Endothelial cell of umbilical vein (primary cell): ENCODE results near the gene KCNK2. TPM values are rescaled to one million over a fixed set of nuclear protein-coding genes. Genes with fewer than 3 reads are reported as not detected.

Experiments
- BruUV-seq: library from RNA; stranded (reverse); fragments of 400-500 nt; replicated peaks from 2 replicates; lab custom pipeline; 2021; lab: Mats Ljungman, UMichigan
- CTCF ChIA-PET: fragments of 300-600, 350-600 bp; sonication (Branson Sonifier 250); formaldehyde crosslinking; loops from one replicate; lab custom pipeline; 2021; ENCODE audit warnings: antibody characterized with exemption, inconsistent platforms; lab: Charles Lee
- POLR2A ChIA-PET: fragments of 300-600, 350-600 bp; sonication (Branson Sonifier 250); formaldehyde crosslinking; loops from one replicate; lab custom pipeline; 2021; ENCODE audit warnings: antibody characterized with exemption, inconsistent platforms; lab: Charles Lee
- DNase-seq: peaks from one replicate; pipeline ENCODE4 v3.0.0-alpha.2; 2011; ENCODE audit warnings: low read depth, low spot score
- FAIRE-seq: peaks from 2 replicates; lab custom pipeline; 2011; peaks lifted over from hg19 to GRCh38; lab: Jason Lieb, UNC
- H2AFZ ChIP-seq: 2 replicates; pipeline ENCODE4 v1.6.0; 2012; ENCODE audit warnings: low read depth, low read length, control low read depth, inconsistent platforms
- H3K27ac ChIP-seq: 2 replicates; pipeline ENCODE4 v1.5.1; 2011; ENCODE audit warnings: low read depth, mild to moderate bottlenecking, control low read depth, low read length, moderate library complexity; ENCODE audit not compliant: insufficient read depth
- H3K27me3 ChIP-seq, 2 experiments: 2 replicates each; pipeline versions ENCODE4 v1.6.0 to v1.6.1; 2011; ENCODE audit warnings: low read length in 2 of 2, mixed read lengths in 1 of 2; ENCODE audit not compliant: control insufficient read depth in 2 of 2, insufficient read depth in 2 of 2
- H3K36me3 ChIP-seq, 2 experiments: 2 replicates in 1 of 2; 3 replicates in 1 of 2; pipeline ENCODE4 v1.5.1; 2011; ENCODE audit warnings: low read length in 2 of 2, mild to moderate bottlenecking in 1 of 2, moderate library complexity in 1 of 2; ENCODE audit not compliant: control insufficient read depth in 2 of 2, insufficient read depth in 2 of 2; ENCODE audit errors: extremely low read depth in 1 of 2
- H3K4me1 ChIP-seq: 3 replicates; pipeline ENCODE4 v1.5.1; 2011; ENCODE audit warnings: mild to moderate bottlenecking, low read length; ENCODE audit not compliant: control insufficient read depth, insufficient read depth; ENCODE audit errors: extremely low read depth
- H3K4me2 ChIP-seq: 2 replicates; pipeline ENCODE4 v1.6.1; 2011; ENCODE audit warnings: low read length, control low read depth, mixed read lengths; ENCODE audit not compliant: insufficient read depth
- H3K4me3 ChIP-seq, 3 experiments: fragments of 200-600 bp in 1 of 3; sonication (generic), shearing (Covaris generic) in 1 of 3; replicated peaks in 1 of 3; 2 replicates each; pipeline ENCODE4 v1.5.1; 2011 to 2016; ENCODE audit warnings: control low read depth in 3 of 3, low read length in 3 of 3, mild to moderate bottlenecking in 2 of 3, inconsistent platforms in 1 of 3, low read depth in 1 of 3, moderate library complexity in 1 of 3; ENCODE audit not compliant: insufficient read depth in 1 of 3
- H3K79me2 ChIP-seq: 2 replicates; pipeline ENCODE4 v1.6.0; 2012; ENCODE audit warnings: low read length, inconsistent platforms; ENCODE audit not compliant: control insufficient read depth, insufficient read depth
- H3K9ac ChIP-seq: replicated peaks from 2 replicates; pipeline ENCODE3; 2011; ENCODE audit warnings: low read length, control low read depth; ENCODE audit not compliant: insufficient read depth; ENCODE audit errors: extremely low read depth
- H3K9me1 ChIP-seq: replicated peaks from 3 replicates; pipeline ENCODE4 v1.6.0; 2011; ENCODE audit warnings: mild to moderate bottlenecking, low read length; ENCODE audit not compliant: control insufficient read depth, insufficient read depth; ENCODE audit errors: extremely low read depth
- H3K9me3 ChIP-seq: replicated peaks from 2 replicates; pipeline ENCODE4 v1.5.1; 2012; ENCODE audit warnings: low read length, inconsistent platforms; ENCODE audit not compliant: control insufficient read depth, insufficient read depth
- H4K20me1 ChIP-seq: replicated peaks from 2 replicates; pipeline ENCODE3; 2011; ENCODE audit warnings: mild to moderate bottlenecking, low read length; ENCODE audit not compliant: control insufficient read depth, insufficient read depth; ENCODE audit errors: extremely low read depth
- CTCF ChIP-seq, 2 donors: IDR thresholded peaks; 1 replicate in 1 of 2; 2 replicates in 1 of 2; pipeline ENCODE4 v1.5.1; 2011; ENCODE audit warnings: low read length in 2 of 2, mild to moderate bottlenecking in 2 of 2, moderate library complexity in 2 of 2, control low read depth in 1 of 2, inconsistent platforms in 1 of 2, low read depth in 1 of 2; ENCODE audit not compliant: insufficient read depth in 1 of 2; ENCODE audit errors: extremely low read depth in 1 of 2
- EZH2 ChIP-seq: IDR thresholded peaks from 2 replicates; pipeline ENCODE4 v1.6.1; 2012; ENCODE audit warnings: borderline replicate concordance, low read depth, mild to moderate bottlenecking, moderate library complexity, low read length, inconsistent platforms; ENCODE audit not compliant: severe bottlenecking
- FOS ChIP-seq: IDR thresholded peaks from 2 replicates; pipeline ENCODE4 v1.6.1; 2011; ENCODE audit warnings: mild to moderate bottlenecking, low read length, moderate library complexity, borderline replicate concordance; ENCODE audit not compliant: insufficient read depth
- GATA2 ChIP-seq: IDR thresholded peaks from 2 replicates; pipeline ENCODE4 v1.7.0; 2011; ENCODE audit warnings: low read depth, mild to moderate bottlenecking, moderate library complexity, mixed read lengths, low read length; ENCODE audit not compliant: insufficient read length, insufficient read depth
- JUN ChIP-seq: IDR thresholded peaks from 2 replicates; pipeline ENCODE4 v1.6.1; 2011; ENCODE audit warnings: borderline replicate concordance, low read depth; ENCODE audit not compliant: insufficient read length, insufficient read depth
- MAX ChIP-seq: IDR thresholded peaks from 2 replicates; pipeline ENCODE4 v1.6.1; 2011; ENCODE audit not compliant: insufficient read depth, insufficient read length
- MYC ChIP-seq: IDR thresholded peaks from one replicate; pipeline ENCODE4 v1.6.1; 2011; ENCODE audit warnings: mild to moderate bottlenecking, low read depth, low read length
- POLR2A ChIP-seq: IDR thresholded peaks from 2 replicates; pipeline ENCODE4 v1.6.1; 2012; ENCODE audit warnings: low read depth, mild to moderate bottlenecking, control low read depth, low read length
- POLR2AphosphoS5 ChIP-seq: IDR thresholded peaks from 2 replicates; pipeline ENCODE4 v1.6.1; 2012; ENCODE audit warnings: low read depth, mild to moderate bottlenecking, control low read depth, low read length, moderate library complexity; ENCODE audit not compliant: insufficient read depth
- dilution Hi-C: fragments of 300-500 bp; cut with MboI; formaldehyde crosslinking; loops from one replicate; pipeline ENCODE4 v1.15.0; 2019; ENCODE audit warnings: low sequenced_read_pairs; ENCODE audit not compliant: extremely low pct_ligation_motif_present
- intact Hi-C: fragments of 100-400 bp; cut with micrococcal nuclease; formaldehyde crosslinking; loops from one replicate; pipeline ENCODE4 v1.10.0; 2022
- polyA plus RNA-seq, 4 experiments: library from polyadenylated mRNA; depleted of rRNA in 3 of 4; stranded (reverse) in 3 of 4; unstranded in 1 of 4; fragments of >200 nt; gene quantifications; 2 replicates each; pipeline versions ENCODE4 v1.2.1 to v1.2.3, GENCODE V29; 2011 to 2012; ENCODE audit warnings: missing spikeins in 1 of 4
- total RNA-seq: library from RNA; stranded (reverse); gene quantifications from 2 replicates; pipeline ENCODE4 v1.2.3, GENCODE V29; 2021

KCNK2 gene
- total and polyA plus RNA-seq, 2 donors (not counting 3 experiments of a cell fraction or from before 2014, with no cell fraction given) = 0.08 to 0.46 TPM

DNA sequence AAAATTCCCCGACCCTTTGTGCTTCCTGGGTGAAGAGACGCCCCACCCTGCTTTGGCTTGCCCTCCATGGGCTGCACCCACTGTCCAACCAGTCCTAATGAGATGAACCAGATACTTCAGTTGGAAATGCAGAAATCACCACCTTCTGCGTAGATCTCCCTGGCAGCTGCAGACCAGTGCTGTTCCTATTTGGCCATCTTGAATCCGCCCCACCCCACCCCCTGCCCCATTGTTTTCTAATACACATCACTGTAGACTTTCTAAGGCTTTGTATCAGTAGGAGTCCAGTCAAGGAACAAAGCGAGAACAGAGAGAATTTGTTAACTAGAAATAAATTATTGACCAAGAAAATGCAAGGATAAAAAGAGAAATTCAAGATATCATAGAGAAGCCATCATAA, 178.2 kb downstream of the KCNK2 start:
- no peak for DNase-seq
- Histone ChIP-seq H3K4me3 (no peak overlapping the region), H4K20me1 (no peaks in the 10 kb centered on the region), H2AFZ (no peak overlapping the region), H3K9ac (no peak overlapping the region), H3K36me3 (no peaks in the 10 kb centered on the region), H3K9me3 (no peaks in the 10 kb centered on the region), H3K79me2 (no peaks in the 10 kb centered on the region), H3K27me3 (peaks cover 0 to 2% of the 10 kb centered on the region in 2 experiments), H3K4me2 (no peak overlapping the region), H3K4me1 (no peaks in the 10 kb centered on the region), H3K9me1 (no peaks in the 10 kb centered on the region), H3K27ac (no peak overlapping the region)
- intact Hi-C loops (no loop called here), dilution Hi-C loops (no loop called here)
- no TSS peak for BruUV-seq
- TF ChIP-seq GATA2 (no peak), CTCF (IDR thresholded peaks at IDR 0.05; ENCODE audit: extremely low read depth in 1 of 2, insufficient read depth in 1 of 2, low read depth in 1 of 2, low read length in 2 of 2) (no peak), POLR2A (no peak), MYC (no peak), JUN (no peak), FOS (no peak), MAX (no peak), EZH2 (no peak), POLR2AphosphoS5 (no peak)
- CTCF ChIA-PET = no interaction called here
- FAIRE-seq = no peak
- POLR2A ChIA-PET = no interaction called here
